ENCODE data around the gene MYOM1.

GRCh38 chr18:3053081-3053480 lies 166.7 kb downstream of the MYOM1 start:
- no peak for TF ChIP-seq CTCF (conservative IDR thresholded peaks at IDR 0.05; ENCODE audit: low read depth, low read length)
- no peak for TF ChIP-seq EZH2 (IDR thresholded peaks at IDR 0.05; ENCODE audit: low read length, unreplicated experiment)
